Activated CD8-positive, alpha-beta memory T cell treated with anti-CD3 and anti-CD28 coated beads for 4 hours (primary cell): ENCODE measurements around the gene CETN1.

Experiments
- DNase-seq, 2 donors: peaks; one replicate each; pipeline ENCODE4 v3.0.0-alpha.2; 2020; ENCODE audit warnings: low read depth in 2 of 2

The CETN1 gene

GRCh38 chr18:623761-624620, 43.8 kb downstream of the CETN1 start:
- DNase-seq, result peak; percentile 14 to 20

GRCh38 chr18:627231-627630, 47.1 kb downstream of the CETN1 start:
- no peak for DNase-seq

GRCh38 chr18:629269-630150, 49.3 kb downstream of the CETN1 start:
- no peak for DNase-seq

- DNase-seq, result no peak
Measured at GRCh38 chr18:631560-631959, 51.4 kb downstream of the CETN1 start.
